ENCODE data around the gene CECR2. TPM values are rescaled to one million over a fixed set of nuclear protein-coding genes. Genes with fewer than 3 reads are reported as not detected.
A peak's percentile ranks its signal among the peaks of the same experiment; 100 is the strongest.

Gene CECR2
- total RNA-seq, 1 donor from 2014 or later = not detected

DNA sequence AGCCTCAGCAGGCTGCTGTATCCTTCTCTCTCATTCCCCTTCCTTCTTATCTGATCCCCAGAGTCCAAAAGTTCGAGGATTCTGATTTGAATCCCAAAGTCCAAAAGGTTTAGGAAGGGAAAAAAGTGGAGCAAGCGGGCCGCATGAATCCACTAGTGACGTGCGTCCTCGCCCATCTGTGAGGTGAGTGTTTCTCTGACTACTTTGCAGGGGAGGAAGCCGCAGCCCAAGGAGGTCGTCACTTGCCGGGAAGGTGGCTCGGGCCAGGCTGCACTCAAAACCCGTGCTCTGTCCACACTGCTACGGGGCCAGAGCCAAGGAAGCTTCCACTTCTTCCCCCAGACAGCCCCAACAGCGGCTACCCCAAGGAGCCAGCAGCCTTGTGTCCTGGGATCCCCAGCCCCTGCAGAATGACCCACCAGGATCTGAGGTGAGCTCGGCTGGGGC lies 210.3 kb downstream of the CECR2 start:
- TF ChIP-seq, protein P1, sequence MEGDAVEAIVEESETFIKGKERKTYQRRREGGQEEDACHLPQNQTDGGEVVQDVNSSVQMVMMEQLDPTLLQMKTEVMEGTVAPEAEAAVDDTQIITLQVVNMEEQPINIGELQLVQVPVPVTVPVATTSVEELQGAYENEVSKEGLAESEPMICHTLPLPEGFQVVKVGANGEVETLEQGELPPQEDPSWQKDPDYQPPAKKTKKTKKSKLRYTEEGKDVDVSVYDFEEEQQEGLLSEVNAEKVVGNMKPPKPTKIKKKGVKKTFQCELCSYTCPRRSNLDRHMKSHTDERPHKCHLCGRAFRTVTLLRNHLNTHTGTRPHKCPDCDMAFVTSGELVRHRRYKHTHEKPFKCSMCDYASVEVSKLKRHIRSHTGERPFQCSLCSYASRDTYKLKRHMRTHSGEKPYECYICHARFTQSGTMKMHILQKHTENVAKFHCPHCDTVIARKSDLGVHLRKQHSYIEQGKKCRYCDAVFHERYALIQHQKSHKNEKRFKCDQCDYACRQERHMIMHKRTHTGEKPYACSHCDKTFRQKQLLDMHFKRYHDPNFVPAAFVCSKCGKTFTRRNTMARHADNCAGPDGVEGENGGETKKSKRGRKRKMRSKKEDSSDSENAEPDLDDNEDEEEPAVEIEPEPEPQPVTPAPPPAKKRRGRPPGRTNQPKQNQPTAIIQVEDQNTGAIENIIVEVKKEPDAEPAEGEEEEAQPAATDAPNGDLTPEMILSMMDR (IDR thresholded peaks at IDR 0.05; ENCODE audit: insufficient read depth, low read length, severe bottlenecking) = no peak
- no peak for FAIRE-seq
- H3K27me3 ChIP-seq (ENCODE audit: control insufficient read depth, insufficient read depth, low read length) = no peaks in the 10 kb centered on the region

DNA sequence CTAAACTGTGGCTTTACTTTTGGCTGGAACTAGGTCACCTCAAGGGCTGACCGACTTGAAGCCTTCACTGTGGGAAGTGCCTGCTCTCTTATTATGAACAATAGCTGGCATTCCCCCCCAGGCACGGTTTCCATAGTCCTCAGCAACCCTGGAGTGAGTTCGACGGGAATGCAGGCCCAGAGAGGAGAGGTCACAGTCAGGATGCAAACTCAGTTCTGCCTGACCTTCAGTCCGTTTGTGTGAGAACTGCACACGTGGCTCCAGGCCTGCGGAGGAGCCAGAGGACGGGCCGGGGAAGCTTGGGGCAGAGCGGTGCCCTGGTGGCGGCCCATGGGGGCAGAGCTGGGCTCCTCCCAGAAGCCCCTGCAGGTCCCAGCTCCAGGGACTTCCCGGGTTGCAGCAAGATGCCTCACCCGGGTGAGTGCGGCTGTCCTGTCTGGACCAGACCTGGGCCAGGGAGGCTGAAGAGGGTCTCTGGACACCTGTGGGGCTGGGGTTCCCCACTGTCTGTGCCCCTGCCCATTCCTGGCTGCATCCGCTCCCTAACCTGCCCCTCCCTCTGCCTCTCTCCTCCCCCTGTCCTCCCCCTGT lies 211.3 kb downstream of the CECR2 start:
- TF ChIP-seq, protein P1 (IDR thresholded peaks at IDR 0.05; ENCODE audit: insufficient read depth, low read length, severe bottlenecking) = no peak
- H3K27me3 ChIP-seq (ENCODE audit: control insufficient read depth, insufficient read depth, low read length) = no peaks in the 10 kb centered on the region
- no peak for DNase-seq (ENCODE audit: low read depth)
- no peak for FAIRE-seq
- H3K36me3 ChIP-seq (ENCODE audit: control insufficient read depth, insufficient read depth, low read length) = no peaks in the 10 kb centered on the region
- H3K4me3 ChIP-seq (ENCODE audit: low read depth, low read length) = no peak overlapping the region

More for the DNA sequence above, 210.3 kb downstream of the CECR2 start:
- Histone ChIP-seq H3K36me3 (ENCODE audit: control insufficient read depth, insufficient read depth, low read length) (no peaks in the 10 kb centered on the region), H3K4me3 (ENCODE audit: low read depth, low read length) (no peak overlapping the region)
- DNase-seq (ENCODE audit: low read depth) = no peak

DNA sequence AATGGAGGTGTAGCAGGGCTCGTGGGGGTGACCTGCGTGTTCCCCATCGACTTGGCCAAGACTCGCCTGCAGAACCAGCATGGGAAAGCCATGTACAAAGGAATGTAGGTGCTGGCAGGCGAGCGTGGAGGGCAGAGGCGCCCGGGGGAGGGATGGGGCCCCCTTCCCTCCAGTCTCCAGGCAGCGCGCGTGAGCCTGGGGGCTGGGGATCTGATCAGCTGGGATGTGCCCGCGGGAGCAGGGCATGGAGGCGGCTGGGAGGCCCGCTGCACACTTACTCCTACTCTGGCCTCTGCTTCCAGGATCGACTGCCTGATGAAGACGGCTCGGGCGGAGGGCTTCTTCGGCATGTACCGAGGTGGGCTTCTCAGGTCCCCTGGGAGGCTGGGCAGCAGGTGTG lies 211.8 kb downstream of the CECR2 start:
- FAIRE-seq = no peak

DNA sequence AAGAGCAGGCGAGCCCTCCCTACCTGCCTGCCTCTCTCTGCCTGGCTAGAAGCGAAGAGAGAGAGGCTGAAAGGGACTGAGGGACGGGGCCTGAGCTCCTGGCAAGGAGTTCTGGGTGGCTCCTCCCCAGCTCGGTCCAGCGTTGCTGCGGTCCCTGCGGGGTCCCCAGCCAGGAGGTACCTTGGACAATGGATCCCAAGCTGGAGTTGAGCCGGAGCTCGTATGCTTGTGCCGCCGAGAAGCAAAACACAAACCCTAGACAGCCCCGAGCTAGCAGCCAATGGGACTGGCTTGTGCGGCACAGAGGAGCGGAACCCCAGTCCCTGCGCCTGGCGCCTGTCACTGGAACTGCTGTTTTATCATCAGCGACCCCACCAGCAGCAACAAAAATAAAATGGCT lies 212.4 kb downstream of the CECR2 start:
- DNase-seq (ENCODE audit: low read depth) (no peak), FAIRE-seq (no peak)
- no peak overlapping the region for H3K4me3 ChIP-seq (ENCODE audit: low read depth, low read length)
- TF ChIP-seq, protein P1 (IDR thresholded peaks at IDR 0.05; ENCODE audit: insufficient read depth, low read length, severe bottlenecking) = no peak
- H3K27me3 ChIP-seq (ENCODE audit: control insufficient read depth, insufficient read depth, low read length) = no peaks in the 10 kb centered on the region
- H3K36me3 ChIP-seq (ENCODE audit: control insufficient read depth, insufficient read depth, low read length) = no peaks in the 10 kb centered on the region

More for the DNA sequence above, 211.8 kb downstream of the CECR2 start:
- Histone ChIP-seq H3K4me3 (ENCODE audit: low read depth, low read length) (no peak overlapping the region), H3K36me3 (ENCODE audit: control insufficient read depth, insufficient read depth, low read length) (no peaks in the 10 kb centered on the region), H3K27me3 (ENCODE audit: control insufficient read depth, insufficient read depth, low read length) (no peaks in the 10 kb centered on the region)
- TF ChIP-seq, protein P1 (IDR thresholded peaks at IDR 0.05; ENCODE audit: insufficient read depth, low read length, severe bottlenecking) = no peak
- no peak for DNase-seq (ENCODE audit: low read depth)

DNA sequence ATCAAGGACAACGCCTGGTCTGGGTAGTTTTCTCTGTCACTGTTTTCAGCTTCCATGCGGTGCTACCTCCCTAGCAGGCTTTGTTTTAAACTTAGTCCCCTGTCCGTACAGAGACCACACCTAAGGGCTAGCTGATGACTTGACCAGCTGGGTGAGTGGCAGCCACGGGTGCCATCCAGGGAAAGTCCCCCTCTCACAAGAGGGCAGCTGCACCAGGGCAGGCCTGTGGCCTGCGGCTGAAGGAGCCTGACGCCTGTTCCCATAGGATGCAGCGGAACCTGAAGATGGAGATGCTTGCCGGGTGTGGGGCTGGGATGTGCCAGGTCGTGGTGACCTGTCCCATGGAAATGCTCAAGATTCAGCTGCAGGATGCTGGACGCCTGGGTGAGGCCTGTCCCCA lies 213.9 kb downstream of the CECR2 start:
- DNase-seq (ENCODE audit: low read depth) (no peak), FAIRE-seq (peak; percentile 86)
- H3K27me3 ChIP-seq (ENCODE audit: control insufficient read depth, insufficient read depth, low read length) = no peaks in the 10 kb centered on the region
- TF ChIP-seq, protein P1 (IDR thresholded peaks at IDR 0.05; ENCODE audit: insufficient read depth, low read length, severe bottlenecking) = no peak
- no peaks in the 10 kb centered on the region for H3K36me3 ChIP-seq (ENCODE audit: control insufficient read depth, insufficient read depth, low read length)
- no peak overlapping the region for H3K4me3 ChIP-seq (ENCODE audit: low read depth, low read length)
